Heart left ventricle (tissue), 13 donors: ENCODE results near the gene NME5.

Experiments used
- CTCF ChIP-seq, 12 donors: fragments of 200-600 bp; sonication (generic) in 4 of 12; IDR thresholded peaks; one replicate each; pipeline versions ENCODE4 v1.5.0 to v1.8.0; 2018 to 2022; ENCODE audit warnings: antibody characterized with exemption in 12 of 12, mild to moderate bottlenecking in 5 of 12
- POLR2A ChIP-seq, 2 donors: fragments of 450-650 bp; IDR thresholded peaks; one replicate each; pipeline ENCODE4 v1.6.1; 2017; ENCODE audit warnings: antibody characterized with exemption in 2 of 2, mild to moderate bottlenecking in 2 of 2, moderate library complexity in 2 of 2
- donor health status: ischemic (EF 13 %, LVEDD 7.1; RV severe dilation, severe dysfunction).
- donor health status: DM: no; HTN: yes; CAD: no.
- donor health status: DM: no; HTN: no; CAD: no.
- donor health status: ischemic (EF 25% LVEDD 6.9; RV normal size, moderate dysfunction).
- donor health status: ischemic (EF 25% LVEDD 5.7; RV mildly dilated, moderate dysfunction).
- donor health status: ischemic (EF 35%, LVEDD 5.7; RV mildly dilated, moderate dysfunction).
- donor health status: nonischemic (EF 11% LVEDD 7.7; RV severe dilation, severe dysfunction).
- donor health status: DM: yes; HTN: yes; CAD: no.
- donor health status: PGD.
- donor health status: ischemic (EF 29% LVEDD 5.4; RV normal size, mild dysfunction).
- donor health status: nonischemic (EF 23%, LVEDD 6.1; RV moderate dilation, normal function).

DNA sequence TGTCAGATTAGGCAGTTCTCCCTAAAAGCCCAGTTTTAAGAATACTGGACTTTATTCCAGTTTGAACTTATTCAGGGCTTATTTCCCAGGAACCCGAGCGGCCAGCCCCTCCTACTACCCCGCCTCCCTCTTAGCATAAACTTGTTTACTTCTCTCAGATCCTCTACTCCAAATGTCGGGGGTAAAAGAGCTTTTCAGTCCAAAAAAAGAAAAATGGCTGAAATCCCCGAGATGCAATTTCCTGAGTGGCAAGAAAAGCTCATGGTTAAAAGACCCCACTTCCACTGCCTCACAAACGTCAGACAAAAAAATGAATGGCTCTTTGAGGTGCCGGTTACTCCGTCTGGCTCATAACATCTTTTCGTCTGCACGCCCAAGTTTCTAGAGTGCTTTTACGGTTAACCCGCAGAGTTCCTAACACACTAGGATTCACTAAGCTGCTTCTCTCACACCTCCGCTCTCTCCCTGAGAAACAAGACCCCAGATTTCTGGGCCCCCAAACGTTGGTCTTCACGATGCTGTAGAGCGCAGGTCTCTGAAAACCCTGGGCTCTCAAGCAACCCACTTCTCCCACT is 38.8 kb upstream of the NME5 start:
- TF ChIP-seq CTCF (IDR thresholded peaks at IDR 0.05) = no peak
- TF ChIP-seq POLR2A (IDR thresholded peaks at IDR 0.05) = no peak
